Astrocyte of the spinal cord (primary cell): ENCODE measurements around the gene LRIG3.
"Not testable (repeated sequence)": the region's sequence is repeated elsewhere in the genome, so short reads cannot be mapped to it uniquely, and the experiment has no call there.

Source experiments
- DNase-seq: peaks from one replicate; pipeline ENCODE4 v3.0.0; 2011; ENCODE audit warnings: low read depth, low spot score
- H3K4me3 ChIP-seq: 2 replicates; pipeline ENCODE4 v1.5.1; 2011; ENCODE audit warnings: low read depth, mild to moderate bottlenecking, low read length, moderate library complexity
- CTCF ChIP-seq: IDR thresholded peaks from 2 replicates; pipeline ENCODE4 v1.5.1; 2012; ENCODE audit warnings: low read depth, mild to moderate bottlenecking, low read length, inconsistent platforms
- in situ Hi-C: cut with HindIII; loops from 2 replicates; pipeline ENCODE4 v1.10.0; 2017; ENCODE audit warnings: low sequenced_read_pairs

The LRIG3 gene

GRCh38 chr12:58907391-58907790 lies 12.9 kb downstream of the LRIG3 start:
- in situ Hi-C loops = loop anchor here (25.0 kb wide), 1 partner anchor 180 kb away; no protein-coding TSS in a partner anchor
- TF ChIP-seq CTCF = no peak
- peak; percentile 58 for DNase-seq
- no peak overlapping the region for H3K4me3 ChIP-seq

- in situ Hi-C loops = loop anchor here (25.0 kb wide), 1 partner anchor 180 kb away; no protein-coding TSS in a partner anchor
- TF ChIP-seq CTCF = no peak
- no peak overlapping the region for H3K4me3 ChIP-seq
- DNase-seq = no peak
Measured at GRCh38 chr12:58906917-58907316, 13.4 kb downstream of the LRIG3 start.

- no peak for DNase-seq
- no peak overlapping the region for H3K4me3 ChIP-seq
- in situ Hi-C loops = loop anchor here (25.0 kb wide), 1 partner anchor 182 kb away; no protein-coding TSS in a partner anchor
- no peak for TF ChIP-seq CTCF
Measured at GRCh38 chr12:58905422-58905821, 14.9 kb downstream of the LRIG3 start.

GRCh38 chr12:58902726-58903125 lies 17.6 kb downstream of the LRIG3 start:
- H3K4me3 ChIP-seq, DNase-seq: not testable (repeated sequence)
- in situ Hi-C loops = loop anchor here (25.0 kb wide), 1 partner anchor 185 kb away; no protein-coding TSS in a partner anchor

- in situ Hi-C loops = loop anchor here (25.0 kb wide), 1 partner anchor 186 kb away; no protein-coding TSS in a partner anchor
- DNase-seq = no peak
Measured at GRCh38 chr12:58901664-58902063, 18.6 kb downstream of the LRIG3 start.

GRCh38 chr12:58897969-58898368 lies 22.3 kb downstream of the LRIG3 start:
- H3K4me3 ChIP-seq = no peak overlapping the region
- in situ Hi-C loops = no loop called here
- TF ChIP-seq CTCF = no peak
- no peak for DNase-seq

More at GRCh38 chr12:58901664-58902063, 18.6 kb downstream of the LRIG3 start:
- H3K4me3 ChIP-seq = no peak overlapping the region
- TF ChIP-seq CTCF = no peak

GRCh38 chr12:58896278-58896677 lies 24.0 kb downstream of the LRIG3 start:
- no peak overlapping the region for H3K4me3 ChIP-seq
- no peak for TF ChIP-seq CTCF
- in situ Hi-C loops = no loop called here
- no peak for DNase-seq
